ENCODE data around the gene SCN1B.

Gene SCN1B

DNA sequence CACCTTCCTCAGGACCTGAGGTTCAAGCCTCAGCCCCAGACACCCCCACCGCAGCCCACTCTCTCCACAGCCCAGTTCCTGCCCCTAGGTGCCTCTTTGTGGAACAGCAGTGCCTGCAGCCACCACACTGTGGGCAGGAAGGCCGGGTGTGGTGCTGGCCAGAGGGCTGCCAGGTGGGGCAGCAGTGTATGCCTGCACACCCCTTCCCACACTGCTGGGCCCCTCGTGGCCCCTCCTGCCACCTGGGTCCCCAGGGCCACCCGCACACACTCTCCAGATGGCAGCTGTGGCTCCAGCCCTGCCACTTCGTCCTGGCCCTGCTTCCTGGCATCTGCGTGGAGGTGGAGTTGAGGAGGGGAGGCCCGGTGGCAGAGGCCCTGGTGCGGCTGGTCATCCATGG, 46.4 kb downstream of the SCN1B start:
- no peak for DNase-seq

DNA sequence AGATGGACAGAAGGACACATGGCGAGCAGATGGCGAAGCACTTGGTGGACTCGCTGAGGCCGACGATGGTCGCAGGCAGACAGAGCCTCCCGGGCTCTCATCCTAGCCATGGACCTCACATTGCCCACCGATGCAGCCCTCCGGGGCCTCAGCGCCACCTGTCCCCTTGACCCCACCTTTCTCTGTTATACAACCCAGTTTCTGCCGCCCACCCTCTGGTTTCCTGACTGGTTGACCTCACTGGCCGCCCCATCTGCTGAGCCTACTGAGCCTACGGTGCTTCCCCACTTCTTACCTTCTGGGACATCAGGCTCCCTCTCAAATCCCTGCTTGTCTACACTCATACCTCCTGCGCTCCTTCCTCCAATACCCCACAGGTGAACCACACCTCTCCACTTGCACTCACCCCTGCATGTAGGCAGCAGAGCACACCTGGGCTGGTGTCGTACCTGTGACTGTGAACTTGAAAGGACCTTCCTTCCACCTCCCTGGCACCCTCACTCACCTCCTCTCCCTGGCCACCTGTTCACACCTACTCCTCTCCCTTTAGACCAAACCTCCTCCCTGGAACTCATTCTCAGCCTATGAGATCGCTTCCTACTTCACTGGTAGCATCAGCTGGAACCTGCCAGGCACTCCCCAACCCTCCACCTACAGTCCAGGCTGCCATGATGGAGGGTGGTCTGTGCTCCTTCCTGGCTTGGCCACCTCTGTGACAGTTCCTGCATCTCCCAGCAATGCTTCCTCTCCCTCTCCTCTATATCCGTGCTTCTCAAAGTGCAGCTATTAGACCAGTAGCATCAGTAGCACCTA, 47.3 kb downstream of the SCN1B start:
- DNase-seq, result no peak

DNA sequence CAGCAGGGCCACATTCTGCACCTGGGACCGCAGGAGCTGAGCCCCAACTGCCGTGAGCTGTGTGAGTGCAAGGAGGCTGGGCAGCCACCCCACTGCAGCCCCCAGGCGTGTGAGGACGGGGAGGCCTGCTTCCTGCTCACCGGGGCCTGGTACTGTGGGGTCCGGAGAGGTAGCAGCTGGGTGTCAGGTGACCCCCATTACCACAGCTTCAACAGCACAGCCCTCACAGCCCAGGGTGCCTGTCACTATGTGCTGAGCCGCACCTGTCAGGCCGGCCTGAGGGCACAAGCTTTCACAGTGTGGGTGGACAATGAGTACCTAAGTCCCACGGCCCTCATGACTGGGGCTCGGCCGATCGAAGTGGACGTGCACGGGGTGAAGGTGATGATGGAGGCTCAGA, 49.6 kb downstream of the SCN1B start:
- no peak for DNase-seq

DNA sequence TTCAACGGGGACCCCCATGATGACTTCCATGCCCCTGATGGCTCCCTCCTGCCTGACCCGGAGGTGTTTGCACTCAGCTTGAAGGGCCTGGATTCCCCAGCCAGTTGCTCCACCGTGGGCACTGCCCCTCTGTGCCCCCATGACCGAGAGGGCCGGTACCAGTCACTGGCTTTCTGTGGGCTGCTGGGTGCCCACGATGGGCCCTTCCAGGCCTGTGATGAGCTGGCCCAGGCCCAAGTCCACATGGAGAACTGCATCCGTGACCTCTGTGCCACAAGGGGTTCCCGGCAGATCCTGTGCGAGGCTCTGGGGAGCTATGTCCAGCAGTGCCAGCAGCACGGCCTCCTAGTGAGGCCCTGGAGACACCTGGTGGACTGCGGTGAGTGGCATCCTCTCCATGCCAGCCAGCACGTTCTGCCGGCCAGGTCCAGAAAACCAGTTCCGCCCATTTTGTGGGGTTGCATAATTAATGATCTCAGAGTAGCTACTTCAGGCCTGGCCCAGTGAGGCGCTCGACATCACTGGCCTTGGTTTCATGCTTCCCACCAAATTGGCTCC, 50.4 kb downstream of the SCN1B start:
- no peak for DNase-seq

DNA sequence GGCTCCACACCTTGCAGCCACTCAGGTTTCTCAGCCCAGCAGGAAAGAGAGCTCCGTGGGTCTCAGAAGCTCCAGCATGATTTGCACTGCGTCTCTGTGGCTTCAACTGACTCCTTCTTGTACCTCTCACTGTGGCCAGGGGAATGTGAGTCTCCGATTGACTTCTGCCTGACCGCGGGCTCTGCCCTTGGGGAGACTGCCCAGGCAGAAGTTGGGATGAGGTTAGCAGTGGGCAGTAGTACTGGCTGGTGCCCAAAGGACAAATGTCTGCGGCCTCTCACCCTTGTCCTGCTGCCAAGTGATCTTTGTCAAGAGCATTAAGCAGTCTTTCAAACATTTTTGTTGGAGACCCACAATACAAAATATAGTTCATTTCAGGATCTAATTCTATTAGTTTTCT, 50.9 kb downstream of the SCN1B start:
- no peak for DNase-seq

DNA sequence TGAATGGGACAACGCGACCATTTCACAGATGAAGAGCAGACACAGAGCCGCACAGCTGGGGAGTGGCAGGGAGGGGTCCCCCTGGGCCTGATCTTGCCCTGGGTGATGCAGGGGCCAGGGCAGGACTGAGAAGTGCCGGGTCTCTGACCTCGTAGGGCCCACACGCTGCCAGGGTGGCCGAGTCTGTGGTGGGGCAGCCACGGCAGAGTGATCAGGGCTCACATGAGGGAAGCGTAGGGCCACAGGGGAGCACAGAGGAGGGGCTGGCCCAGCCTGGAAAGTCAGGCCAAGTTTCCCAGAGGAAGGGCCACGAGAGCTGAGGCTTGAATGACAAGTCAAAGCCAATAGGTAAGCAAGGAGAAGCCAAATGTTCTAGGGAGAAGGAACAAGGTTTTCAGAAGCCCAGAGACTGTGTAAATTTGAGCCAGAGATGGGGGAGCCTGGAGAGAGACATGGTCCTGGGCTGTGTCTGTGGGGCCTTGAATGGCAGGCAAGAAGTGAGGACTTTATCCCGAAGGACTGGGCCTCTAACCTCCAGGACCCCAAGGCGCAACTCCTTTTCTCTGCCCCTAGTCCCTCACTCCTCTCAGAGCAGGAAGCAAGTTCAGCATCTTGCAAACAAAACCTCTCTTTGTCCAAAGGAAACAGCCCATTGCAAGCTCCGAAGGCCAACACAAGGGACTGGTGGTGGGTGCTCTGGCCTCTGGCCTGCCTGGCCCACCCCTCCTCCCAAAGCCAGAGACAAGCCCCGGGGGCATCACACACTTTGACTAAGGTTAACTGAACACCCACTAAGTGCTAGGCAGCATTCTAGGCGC, 53.6 kb downstream of the SCN1B start:
- DNase-seq, result no peak

DNA sequence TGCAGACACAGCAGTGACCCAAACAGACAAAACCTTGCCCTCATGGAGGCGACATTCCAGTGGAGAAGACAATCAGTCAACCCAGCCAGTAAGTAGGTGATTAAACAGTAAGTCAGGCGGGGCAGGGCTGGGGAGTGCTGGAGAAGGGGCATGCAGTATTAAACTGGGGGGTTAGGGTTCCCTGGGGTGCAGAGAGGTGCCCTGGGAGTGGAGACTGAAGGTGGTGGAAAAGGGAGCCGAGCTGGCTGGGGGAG, 54.2 kb downstream of the SCN1B start:
- no peak for DNase-seq

DNA sequence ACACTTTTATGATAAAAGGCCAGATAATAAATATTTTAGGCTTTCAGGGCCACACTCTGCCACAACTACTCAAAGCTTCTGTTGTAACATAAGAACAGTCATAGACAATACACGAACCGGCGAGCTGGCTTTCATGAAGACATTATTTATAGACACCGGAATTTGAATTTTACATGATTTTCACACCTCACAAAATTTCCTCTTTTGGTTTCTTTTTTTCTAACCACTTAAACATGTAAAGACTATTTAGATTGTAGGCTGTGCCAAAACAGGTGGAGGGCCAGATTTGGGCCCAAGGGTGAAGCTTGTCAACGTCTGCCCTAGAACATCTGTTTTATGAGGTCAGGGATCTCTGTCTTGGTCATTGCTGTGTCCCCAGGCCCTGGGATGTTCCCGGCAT, 55.7 kb downstream of the SCN1B start:
- DNase-seq, result no peak

DNA sequence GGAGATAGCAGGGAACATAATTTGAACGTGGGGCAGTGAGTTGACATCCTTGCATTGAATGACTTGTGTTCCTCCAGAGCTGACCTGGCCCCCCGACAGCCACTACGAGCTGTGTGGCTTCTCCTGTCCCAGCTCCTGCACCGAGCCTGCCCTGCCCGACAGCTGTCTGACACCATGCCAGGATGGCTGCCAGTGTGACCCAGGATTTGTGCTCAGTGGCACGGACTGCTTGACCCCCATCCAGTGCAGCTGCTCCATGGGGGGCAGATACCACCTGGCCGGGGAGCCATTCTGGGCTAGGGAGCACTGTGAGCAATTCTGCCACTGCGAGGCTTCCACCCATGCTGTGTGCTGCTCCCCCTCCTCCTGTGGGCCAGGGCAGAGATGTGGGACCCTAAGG, 56.2 kb downstream of the SCN1B start:
- DNase-seq, result no peak

DNA sequence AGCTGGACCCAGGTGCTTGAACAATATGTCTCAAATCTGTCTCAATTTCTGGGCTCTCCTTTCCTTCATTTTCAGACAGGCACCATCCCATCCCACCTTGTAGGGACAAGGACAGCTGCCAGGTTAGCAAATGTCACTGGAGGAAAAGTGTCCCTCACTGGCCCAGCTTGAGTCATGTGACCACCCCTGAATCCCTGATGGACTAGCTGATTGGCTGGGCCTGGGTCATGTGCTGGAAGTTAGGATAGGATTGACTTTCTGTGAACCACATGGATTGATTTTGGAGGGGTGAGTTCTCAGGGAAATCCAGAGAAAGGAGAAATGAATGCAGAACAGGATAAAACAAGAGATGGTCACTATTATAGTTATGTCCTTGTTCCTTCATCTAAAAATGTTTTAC, 57.1 kb downstream of the SCN1B start:
- no peak for DNase-seq

DNA sequence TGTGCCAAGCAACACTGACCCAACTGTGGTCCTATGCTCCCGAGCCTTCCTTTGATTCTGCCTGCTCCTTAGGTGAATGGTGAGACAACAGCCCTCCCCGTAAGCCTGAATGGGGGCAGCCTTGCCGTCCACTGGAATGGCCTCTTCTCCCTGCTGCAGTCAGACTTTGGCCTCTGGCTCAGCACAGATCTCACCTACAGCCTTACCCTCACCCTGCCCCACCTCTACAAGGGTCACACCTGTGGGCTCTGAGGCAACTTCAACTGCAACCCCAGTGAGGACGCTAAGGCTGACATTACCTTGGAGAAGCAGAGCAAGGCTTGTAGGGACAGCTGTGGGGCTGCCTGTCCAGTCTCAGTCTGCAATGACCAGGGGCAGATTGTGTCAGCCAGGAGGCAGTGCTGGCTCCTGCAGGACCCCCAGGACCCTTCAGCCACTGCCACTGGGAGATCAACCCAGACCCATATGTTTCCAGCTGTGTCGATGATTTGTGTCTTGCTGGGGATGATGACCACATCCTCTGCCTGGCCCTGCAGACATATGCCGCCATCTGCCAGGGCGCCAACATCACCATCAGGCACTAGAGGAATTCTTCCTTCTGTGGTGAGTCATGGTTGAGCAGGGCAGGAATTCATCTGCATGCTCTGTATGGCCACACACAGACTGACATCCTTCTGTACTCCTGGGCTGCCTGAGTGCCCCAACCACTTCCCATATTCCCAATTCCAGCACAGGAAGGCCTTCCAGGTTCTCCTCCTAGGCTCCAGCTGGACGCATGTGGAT, 58.1 kb downstream of the SCN1B start:
- no peak for DNase-seq

DNA sequence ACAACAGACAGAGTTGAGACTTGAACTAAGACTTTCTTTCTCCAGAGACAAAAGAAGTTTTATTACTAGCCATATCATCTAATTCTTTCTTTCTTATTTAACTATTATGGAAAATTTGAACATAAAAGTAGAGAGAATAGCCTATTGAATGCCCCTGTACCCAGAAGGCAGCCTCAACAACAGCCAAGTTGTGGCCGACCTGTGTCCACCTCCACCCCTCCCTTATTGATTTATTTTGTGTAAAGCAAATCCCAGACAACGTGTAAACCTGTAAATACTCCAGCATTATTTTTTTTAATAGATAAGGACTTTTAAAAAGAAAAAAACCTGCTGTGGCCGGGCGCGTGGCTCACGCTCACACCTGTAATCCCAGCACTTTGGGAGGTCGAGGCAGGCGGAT, 59.3 kb downstream of the SCN1B start:
- DNase-seq, result no peak
